NCI-H524 treated with DMSO at 0.1 percent for 48 hours (cell line): ENCODE data around the gene SDC4.
A peak's percentile ranks its signal among the peaks of the same experiment; 100 is the strongest.

Source experiments
- DNase-seq: peaks from one replicate; lab custom pipeline; 2025; lab: John Stamatoyannopoulos, UW

Gene SDC4

GRCh38 chr20:45347936-45348778 is at the start of gene SDC4:
Gene SDC4, minus strand, starts transcription at chr20:45348424. Its CDS starts 40 bp downstream, at chr20:45348384.
- DNase-seq, result no peak

- no peak for DNase-seq
These were observed 46.8 kb upstream of the SDC4 start for GRCh38 chr20:45395114-45395415.

GRCh38 chr20:45394221-45395113 is 46.2 kb upstream of the SDC4 start:
- no peak for DNase-seq

- no peak for DNase-seq
These were observed 44.5 kb upstream of the SDC4 start for GRCh38 chr20:45392733-45393132.

- DNase-seq, result no peak
These were observed 43.3 kb upstream of the SDC4 start for GRCh38 chr20:45391559-45391958.

- DNase-seq, result no peak
These were observed 42.7 kb upstream of the SDC4 start for GRCh38 chr20:45390931-45391330.

- no peak for DNase-seq
These were observed 39.0 kb upstream of the SDC4 start for GRCh38 chr20:45387274-45387673.

- no peak for DNase-seq
These were observed 30.0 kb upstream of the SDC4 start, which contains the start of gene TP53TG5 for GRCh38 chr20:45378191-45378590. Gene TP53TG5, minus strand, starts transcription at chr20:45378325. Its CDS starts 89 bp downstream, at chr20:45378236.

- no peak for DNase-seq
These were observed 29.0 kb upstream of the SDC4 start for GRCh38 chr20:45377269-45377668.

GRCh38 chr20:45374966-45375365 is 26.7 kb upstream of the SDC4 start:
- no peak for DNase-seq

GRCh38 chr20:45374101-45374467 is 25.9 kb upstream of the SDC4 start:
- DNase-seq, result no peak

- peak; percentile 28 for DNase-seq
These were observed 25.3 kb upstream of the SDC4 start for GRCh38 chr20:45373353-45374100.

- no peak for DNase-seq
These were observed 24.6 kb upstream of the SDC4 start for GRCh38 chr20:45372646-45373352.

GRCh38 chr20:45372241-45372640 is 24.0 kb upstream of the SDC4 start:
- DNase-seq, result no peak

GRCh38 chr20:45370571-45371160 is 22.4 kb upstream of the SDC4 start:
- DNase-seq, result no peak

- DNase-seq, result no peak
These were observed 20.2 kb upstream of the SDC4 start for GRCh38 chr20:45368221-45368980.

- no peak for DNase-seq
These were observed 18.9 kb upstream of the SDC4 start for GRCh38 chr20:45367126-45367525.

GRCh38 chr20:45366631-45367030 is 18.4 kb upstream of the SDC4 start:
- no peak for DNase-seq

- DNase-seq, result no peak
These were observed 18.0 kb upstream of the SDC4 start for GRCh38 chr20:45366192-45366591.

- DNase-seq, result no peak
These were observed 17.3 kb upstream of the SDC4 start for GRCh38 chr20:45365444-45365970.
